SW 1271 (cell line): ENCODE results near the gene TNS1.

ENCODE experiments used
- DNase-seq, 2 experiments: peaks; one replicate each; lab custom pipeline; 2025; lab: John Stamatoyannopoulos, UW

Gene TNS1

GRCh38 chr2:217943446-217944321 is 59.1 kb downstream of the TNS1 start:
- DNase-seq: no peak

GRCh38 chr2:217942731-217943335 is 60.0 kb downstream of the TNS1 start:
- no peak for DNase-seq

- DNase-seq: no peak
Measured at GRCh38 chr2:217941886-217942728, 60.7 kb downstream of the TNS1 start.

- DNase-seq: no peak
Measured at GRCh38 chr2:217941339-217941738, 61.5 kb downstream of the TNS1 start.

- DNase-seq: no peak
Measured at GRCh38 chr2:217940261-217941220, 62.3 kb downstream of the TNS1 start.

- DNase-seq: no peak
Measured at GRCh38 chr2:217939629-217940245, 63.1 kb downstream of the TNS1 start.

GRCh38 chr2:217939220-217939619 is 63.6 kb downstream of the TNS1 start:
- DNase-seq: no peak

- no peak for DNase-seq
Measured at GRCh38 chr2:217938036-217938435, 64.8 kb downstream of the TNS1 start.

- no peak for DNase-seq
Measured at GRCh38 chr2:217937446-217937845, 65.3 kb downstream of the TNS1 start.

GRCh38 chr2:217936952-217937351 is 65.8 kb downstream of the TNS1 start:
- no peak for DNase-seq

- DNase-seq: no peak
Measured at GRCh38 chr2:217935901-217936684, 66.7 kb downstream of the TNS1 start.

- no peak for DNase-seq
Measured at GRCh38 chr2:217935235-217935879, 67.4 kb downstream of the TNS1 start.

- DNase-seq: no peak
Measured at GRCh38 chr2:217934321-217935131, 68.3 kb downstream of the TNS1 start.

- DNase-seq: no peak
Measured at GRCh38 chr2:217933617-217933993, 69.2 kb downstream of the TNS1 start.

- no peak for DNase-seq
Measured at GRCh38 chr2:217932803-217933616, 69.8 kb downstream of the TNS1 start.

GRCh38 chr2:217931846-217932560 is 70.8 kb downstream of the TNS1 start:
- DNase-seq: no peak
